T follicular helper cell (primary cell): ENCODE measurements around the gene CDK11A.
"Not testable (repeated sequence)": the region's sequence is repeated elsewhere in the genome, so short reads cannot be mapped to it uniquely, and the experiment has no call there.

Source experiments
- DNase-seq: peaks from one replicate; pipeline ENCODE4 v3.0.0-alpha.2; 2020; ENCODE audit warnings: low read depth

Gene CDK11A

GRCh38 chr1:1683104-1683905 lies 40.9 kb downstream of the CDK11A start:
- DNase-seq: no peak

- no peak for DNase-seq
Measured at GRCh38 chr1:1680912-1681273, 43.3 kb downstream of the CDK11A start.

GRCh38 chr1:1680031-1680911 lies 43.9 kb downstream of the CDK11A start:
- no peak for DNase-seq

GRCh38 chr1:1678581-1679380 lies 45.4 kb downstream of the CDK11A start:
- peak; percentile 18 for DNase-seq

DNA sequence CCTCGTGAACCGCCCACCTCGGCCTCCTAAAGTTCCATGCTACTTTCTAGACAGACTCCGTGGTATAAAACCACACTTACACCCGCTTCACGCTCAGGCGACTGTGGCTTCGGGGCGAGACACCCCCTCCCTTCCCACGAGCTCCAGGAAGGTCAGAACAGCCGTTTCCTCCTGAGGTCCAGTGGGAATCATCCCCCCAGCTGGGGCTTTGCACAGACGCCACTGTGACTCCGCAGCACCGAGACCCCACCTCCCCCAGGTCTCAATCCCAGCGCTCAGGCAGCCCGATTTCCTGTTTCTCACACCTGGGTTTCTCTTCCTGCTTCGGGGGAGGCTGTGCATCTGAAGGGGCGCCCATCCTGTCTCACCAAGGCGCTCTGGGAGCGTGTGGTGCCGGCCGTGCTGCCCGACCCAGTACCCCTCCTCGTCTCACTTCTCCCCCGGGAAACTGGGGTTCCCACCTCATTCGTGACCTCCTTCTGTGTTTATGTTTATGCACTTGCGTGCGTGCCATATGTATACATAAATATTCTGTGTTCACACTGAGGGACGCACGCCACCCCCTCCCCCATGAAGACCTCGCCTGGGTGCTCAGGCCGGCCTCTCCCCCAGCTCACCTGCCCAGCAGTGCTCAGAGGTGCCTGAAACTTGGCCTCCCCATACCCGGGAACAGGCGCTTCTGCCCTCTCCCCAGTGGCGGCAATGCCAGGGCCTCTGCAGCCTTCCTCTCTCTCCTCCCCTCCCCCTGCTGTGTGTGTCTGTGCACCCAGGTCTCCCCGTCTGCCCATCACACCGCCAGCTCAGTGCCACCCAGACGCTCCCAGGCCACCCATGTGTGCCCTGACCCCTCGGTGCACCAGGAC lies 46.2 kb downstream of the CDK11A start:
- peak; percentile 30 for DNase-seq

DNA sequence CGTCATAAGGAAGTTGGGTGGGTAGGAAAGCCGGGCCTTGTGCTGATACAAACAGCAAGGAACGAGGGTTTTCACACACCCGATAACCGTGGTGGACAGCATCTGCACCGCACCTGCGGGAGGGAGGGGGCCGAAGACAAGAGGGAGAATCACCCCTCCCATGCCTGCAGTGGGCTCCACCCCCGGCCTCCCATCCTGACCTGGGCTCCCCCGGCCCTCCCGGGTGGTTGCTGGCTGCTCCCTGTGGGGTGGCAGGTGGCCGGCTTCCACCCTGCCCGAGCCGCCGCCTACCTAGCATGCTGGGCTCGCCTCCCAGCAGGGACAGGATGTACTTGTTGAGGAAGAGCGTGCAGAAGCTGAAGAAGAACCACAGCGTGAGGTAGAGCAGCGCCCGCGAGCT lies 48.1 kb downstream of the CDK11A start:
- not testable (repeated sequence) for DNase-seq

DNA sequence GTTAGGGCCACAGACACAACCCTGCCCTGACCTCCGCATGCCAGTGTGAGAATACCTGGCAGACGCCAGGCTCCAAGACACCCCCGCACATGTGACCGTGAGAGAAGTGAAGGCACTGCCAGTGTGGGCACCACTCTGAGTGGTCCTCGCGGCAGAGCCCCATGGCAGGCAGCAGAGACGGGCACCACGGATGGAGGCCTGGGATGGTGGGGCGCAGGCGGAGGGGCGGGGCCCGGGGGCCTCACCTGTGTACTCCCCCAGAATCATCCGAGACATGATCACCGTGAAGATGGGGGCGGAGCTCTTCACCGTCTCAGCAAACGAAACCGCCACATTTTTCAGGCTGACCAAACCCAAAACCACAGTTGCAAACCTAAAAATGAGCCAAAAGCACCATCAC lies 48.9 kb downstream of the CDK11A start:
- not testable (repeated sequence) for DNase-seq

DNA sequence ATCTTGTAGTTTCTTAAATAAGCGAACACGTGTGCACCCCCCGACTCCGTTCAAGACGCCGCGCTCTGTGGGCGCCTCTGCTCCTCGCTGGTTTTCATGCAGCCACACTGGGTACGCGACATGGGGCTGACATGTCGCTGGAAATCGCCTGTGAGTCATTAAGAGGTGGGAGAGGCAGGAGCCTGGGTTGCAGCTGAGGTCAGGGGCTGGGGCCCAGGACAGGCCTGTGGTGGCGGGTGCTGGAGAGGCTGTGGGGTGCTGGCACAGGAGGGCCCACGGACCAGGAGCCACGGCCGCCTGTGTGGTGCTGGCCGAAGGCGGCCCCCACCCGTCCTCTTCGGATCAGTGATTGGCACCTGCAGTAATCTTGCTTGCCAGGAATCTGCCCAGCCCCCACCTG lies 49.4 kb downstream of the CDK11A start:
- DNase-seq: not testable (repeated sequence)

DNA sequence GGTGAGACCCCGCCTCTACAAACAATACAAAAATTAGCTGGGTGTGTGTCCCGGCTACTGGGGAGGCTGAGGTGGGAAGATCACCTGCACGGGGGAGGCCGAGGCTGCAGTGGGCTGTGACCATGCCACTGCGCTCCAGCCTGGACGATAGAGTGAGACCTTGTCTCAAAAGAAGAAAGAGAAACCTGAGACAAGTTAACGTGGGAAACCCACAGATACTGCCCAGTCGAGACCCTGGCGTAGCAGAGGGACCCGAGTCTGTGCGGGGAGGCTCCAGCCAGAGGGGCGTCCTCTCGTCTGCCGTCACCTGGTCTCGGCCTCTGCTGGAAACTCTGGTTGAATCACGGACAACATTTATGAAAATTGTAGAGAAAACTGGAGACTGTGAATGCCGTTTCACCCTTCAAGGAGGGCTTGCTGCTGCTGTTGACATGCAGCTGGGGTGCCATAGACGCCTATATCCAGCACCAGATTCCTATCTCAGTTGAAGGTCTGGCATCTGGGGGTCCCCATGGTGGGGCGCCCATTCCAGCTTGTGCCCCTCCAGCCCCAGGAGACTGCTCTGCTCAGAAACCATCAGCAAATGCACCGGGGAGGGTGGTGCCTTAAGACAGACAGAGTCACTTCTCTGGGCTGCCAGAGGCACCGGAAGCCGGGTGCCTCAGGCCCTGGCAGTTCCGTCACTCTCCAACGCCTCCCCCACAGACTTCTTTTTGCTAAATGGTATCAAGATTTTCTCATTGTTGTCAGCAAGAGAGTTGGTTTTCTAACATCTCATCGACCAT lies 51.8 kb downstream of the CDK11A start:
- no peak for DNase-seq

GRCh38 chr1:1671365-1672119 lies 52.6 kb downstream of the CDK11A start:
- no peak for DNase-seq

DNA sequence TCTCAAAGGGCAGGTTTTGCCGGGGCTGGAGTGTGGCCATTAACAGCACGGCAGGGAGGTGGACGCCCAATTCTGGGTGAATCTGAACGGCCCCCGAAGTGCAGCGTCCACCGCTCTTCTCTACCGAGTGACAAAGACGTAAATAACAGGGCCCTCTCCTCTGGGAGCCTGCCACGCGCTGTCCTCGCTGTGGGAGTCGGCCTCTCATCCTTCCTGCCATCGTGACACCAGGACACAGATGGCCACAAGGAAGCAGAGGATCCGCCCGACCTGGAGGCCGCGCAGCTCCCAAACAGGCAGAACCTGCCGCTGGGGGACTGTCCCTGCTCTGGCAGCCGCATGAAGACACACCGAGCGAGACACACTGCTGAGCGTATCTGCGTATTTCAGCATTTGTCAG lies 53.3 kb downstream of the CDK11A start:
- DNase-seq: no peak

DNA sequence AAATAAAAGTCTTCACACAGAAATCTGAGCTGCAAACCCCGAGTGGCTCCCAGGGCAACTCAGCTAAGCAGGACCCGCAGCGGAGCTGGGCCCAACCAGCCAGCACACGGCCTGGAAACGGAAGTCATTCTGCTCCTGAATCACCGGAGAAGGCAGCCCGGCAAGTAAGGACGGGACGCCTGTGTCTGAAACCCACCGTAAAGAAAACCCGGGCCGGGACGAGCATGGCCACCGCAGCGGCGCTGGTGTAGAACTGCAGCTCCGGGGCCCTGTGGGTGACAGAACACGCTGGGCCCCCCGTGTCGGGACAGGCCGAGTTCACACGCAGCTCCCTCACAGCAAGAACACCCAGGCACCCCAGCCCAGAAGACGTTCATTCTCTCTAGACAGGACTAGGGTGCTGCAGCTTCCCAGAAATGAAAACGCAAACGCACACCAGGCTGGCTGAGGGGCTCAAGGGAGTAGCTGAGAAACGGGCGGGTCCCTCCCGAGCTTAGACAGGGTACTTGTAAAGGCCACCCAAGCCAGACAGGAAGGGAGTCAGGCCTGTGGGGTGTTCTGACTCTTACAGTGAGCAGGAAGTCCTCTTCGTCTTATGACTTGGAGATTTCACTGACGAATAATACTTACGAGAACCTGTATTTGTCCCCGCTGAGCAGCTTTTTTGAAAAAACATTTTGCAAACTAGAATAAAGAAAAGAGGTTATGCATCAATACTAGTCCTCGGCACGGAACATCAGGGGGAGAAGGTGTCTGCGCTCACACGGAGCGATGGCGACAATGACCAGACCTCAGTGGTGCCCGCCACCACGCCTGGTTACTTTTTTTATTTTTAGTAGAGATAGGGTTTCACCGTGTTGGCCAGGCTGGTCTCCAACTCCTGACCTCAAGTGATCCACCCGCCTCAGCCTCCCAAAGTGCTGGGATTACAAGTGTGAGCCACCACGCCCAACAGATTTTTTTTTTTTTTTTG lies 54.4 kb downstream of the CDK11A start:
- DNase-seq: no peak

GRCh38 chr1:1666526-1666925 lies 57.6 kb downstream of the CDK11A start:
- no peak for DNase-seq

DNA sequence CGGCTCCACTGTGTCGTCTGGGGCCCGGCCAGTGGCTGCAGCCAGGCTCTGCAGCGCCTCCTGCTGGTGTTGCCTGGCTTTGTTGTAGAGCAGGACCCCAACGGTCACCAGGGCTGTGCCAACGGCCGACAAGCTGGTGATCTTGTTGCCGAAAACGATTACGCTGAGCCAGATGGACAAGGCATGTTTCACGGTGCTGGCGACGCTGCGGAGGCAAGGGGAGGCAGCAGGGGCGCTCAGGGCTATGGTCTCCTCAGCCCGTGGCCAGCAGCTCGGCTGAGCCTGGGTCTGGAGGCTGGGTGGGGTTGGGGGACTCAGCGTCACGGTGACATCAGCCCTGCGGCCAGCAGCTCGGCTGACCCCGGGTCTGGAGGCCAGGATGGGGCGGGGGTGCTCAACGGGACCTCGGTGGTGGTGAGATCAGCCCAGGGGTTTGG lies 58.3 kb downstream of the CDK11A start:
- DNase-seq: no peak

DNA sequence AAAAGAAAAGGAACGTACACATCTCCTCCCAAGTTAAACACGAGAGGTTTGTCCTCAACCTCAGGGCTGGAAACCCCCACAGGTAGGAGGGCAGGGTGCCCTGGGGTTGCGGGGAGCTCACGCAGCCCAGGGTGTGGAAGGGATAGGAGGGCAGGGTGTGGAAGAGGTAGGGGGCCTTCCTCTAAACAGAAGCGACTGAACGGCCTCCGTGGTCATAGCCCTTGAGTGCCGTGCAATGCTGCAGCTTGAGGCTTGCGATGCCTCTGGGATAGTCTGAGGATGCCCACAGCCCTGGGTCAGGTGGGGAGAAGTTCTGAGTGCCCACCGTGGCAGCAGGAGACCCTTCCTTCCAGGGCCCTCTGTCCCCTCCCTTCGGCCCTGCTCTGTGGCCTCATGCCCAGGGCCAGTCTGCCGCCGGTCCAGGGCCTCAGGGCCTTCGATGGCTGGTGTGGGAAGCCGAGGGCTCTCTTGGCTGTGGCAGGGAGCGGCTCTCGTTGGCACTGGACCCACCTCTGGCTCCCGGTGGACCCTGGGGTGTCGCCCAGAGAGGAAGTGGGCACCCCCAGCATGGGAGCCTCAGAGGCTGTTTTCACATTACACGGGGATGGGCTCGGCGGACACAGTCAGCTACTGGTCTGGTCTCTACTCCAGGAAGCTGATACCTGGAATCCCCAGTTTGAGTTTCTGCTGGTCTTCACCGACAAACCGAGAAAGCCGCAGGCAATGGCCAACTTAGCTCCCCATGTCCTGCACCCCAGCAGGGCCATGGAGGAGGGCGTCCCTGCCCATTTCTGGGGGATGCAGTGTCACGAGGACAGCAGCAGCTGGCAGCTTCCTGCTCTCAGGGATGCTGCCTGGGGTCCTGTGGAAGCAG lies 59.0 kb downstream of the CDK11A start:
- no peak for DNase-seq

GRCh38 chr1:1664318-1664717 lies 59.8 kb downstream of the CDK11A start:
- DNase-seq: not testable (repeated sequence)

- DNase-seq: not testable (repeated sequence)
Measured at GRCh38 chr1:1662830-1663560, 61.2 kb downstream of the CDK11A start.
